Measurements from ENCODE around the gene DHTKD1. TPM values are rescaled to one million over a fixed set of nuclear protein-coding genes. Genes with fewer than 3 reads are reported as not detected.

The DHTKD1 gene, protein sequence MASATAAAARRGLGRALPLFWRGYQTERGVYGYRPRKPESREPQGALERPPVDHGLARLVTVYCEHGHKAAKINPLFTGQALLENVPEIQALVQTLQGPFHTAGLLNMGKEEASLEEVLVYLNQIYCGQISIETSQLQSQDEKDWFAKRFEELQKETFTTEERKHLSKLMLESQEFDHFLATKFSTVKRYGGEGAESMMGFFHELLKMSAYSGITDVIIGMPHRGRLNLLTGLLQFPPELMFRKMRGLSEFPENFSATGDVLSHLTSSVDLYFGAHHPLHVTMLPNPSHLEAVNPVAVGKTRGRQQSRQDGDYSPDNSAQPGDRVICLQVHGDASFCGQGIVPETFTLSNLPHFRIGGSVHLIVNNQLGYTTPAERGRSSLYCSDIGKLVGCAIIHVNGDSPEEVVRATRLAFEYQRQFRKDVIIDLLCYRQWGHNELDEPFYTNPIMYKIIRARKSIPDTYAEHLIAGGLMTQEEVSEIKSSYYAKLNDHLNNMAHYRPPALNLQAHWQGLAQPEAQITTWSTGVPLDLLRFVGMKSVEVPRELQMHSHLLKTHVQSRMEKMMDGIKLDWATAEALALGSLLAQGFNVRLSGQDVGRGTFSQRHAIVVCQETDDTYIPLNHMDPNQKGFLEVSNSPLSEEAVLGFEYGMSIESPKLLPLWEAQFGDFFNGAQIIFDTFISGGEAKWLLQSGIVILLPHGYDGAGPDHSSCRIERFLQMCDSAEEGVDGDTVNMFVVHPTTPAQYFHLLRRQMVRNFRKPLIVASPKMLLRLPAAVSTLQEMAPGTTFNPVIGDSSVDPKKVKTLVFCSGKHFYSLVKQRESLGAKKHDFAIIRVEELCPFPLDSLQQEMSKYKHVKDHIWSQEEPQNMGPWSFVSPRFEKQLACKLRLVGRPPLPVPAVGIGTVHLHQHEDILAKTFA
- total RNA-seq = 10 to 100 TPM; 19.1 to 20.9 TPM

DNA sequence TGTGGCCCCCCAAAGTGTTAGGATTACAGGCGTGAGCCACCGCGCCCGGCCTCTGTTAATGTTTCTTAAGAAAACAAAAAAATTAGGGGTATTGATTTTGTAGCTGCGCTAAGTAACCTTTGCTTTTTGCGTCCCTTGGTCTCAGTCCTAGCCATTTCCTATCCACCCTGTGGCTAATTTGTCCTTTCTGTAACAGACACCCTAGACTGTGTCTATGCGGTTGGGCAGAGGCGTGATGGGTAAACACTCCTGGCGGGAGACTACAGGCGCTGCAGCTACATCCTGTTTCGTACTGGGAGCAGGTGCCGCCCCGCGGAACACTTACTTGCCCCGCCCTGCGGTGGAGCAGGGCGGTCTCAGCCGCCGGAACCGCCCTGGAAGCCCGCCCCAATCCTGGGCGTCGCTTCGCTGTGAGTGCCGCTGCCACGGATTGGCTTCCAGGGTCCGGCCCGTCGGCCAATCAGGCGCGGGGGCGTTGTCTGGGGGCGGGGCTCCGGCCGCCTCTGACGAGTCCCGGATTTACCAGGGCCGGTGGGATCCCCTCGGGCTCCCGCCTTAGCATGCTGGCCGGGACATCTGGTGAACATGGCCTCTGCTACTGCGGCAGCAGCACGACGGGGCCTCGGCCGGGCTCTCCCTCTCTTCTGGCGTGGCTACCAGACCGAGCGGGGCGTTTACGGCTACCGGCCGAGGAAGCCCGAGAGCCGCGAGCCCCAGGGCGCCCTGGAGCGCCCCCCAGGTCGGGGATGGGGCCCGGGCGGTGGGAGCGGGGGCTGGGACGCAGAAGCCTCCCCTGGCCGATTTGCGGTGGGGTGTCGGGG is at the start of gene DHTKD1:
Gene DHTKD1, plus strand, starts transcription at position 506 of the 821 bp plus-strand sequence. Its CDS starts 80 bp downstream, at position 586.
- Mint-ChIP-seq H3K4me1 (peaks cover 4% of the 10 kb centered on the region), H3K4me3 (peak within 1 kb of the TSS; percentile 70), H3K27me3 (no peaks in the 10 kb centered on the region), H3K27ac (peak within 1 kb of the TSS; percentile 81), H3K36me3 (ENCODE audit: low read depth) (no peaks in the 10 kb centered on the region), H3K9me3 (no peaks in the 10 kb centered on the region)
- ATAC-seq (replicated peaks) = peak; percentile 98

DNA sequence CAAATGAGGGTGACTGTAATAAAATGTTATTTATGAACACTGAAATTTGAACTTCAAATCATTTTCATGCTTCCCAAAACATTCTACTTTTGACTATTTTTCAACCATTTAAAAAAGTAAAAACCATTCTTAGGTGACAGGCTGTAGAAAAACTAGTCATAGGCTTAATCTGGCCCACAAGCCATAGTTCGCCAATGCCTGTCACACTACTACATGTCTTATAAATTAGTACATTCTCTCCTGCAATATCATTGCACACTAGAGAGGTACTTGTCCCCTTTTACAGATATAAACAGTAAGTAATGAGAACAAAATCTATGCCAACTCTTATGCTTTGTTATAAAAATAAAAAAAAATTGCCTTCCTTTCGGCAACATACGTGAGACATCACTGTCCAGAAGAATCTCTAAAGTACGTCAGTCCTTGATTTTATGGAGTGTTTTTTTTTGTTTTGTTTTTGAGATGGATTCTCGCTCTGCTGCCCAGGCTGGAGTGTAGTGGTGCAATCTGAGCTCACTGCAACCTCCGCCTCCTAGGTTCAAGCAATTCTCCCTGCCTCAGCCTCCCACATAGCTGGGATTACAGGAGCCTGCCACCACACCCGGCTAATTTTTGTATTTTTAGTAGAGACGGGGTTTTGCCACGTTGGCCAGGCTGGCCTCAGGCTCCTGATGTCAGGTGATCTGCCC is 49.3 kb upstream of the DHTKD1 start:
- Mint-ChIP-seq H3K27me3 (no peaks in the 10 kb centered on the region), H3K27ac (no peak overlapping the region), H3K4me1 (peaks cover 19% of the 10 kb centered on the region), H3K9me3 (no peaks in the 10 kb centered on the region), H3K36me3 (ENCODE audit: low read depth) (peaks cover 52% of the 10 kb centered on the region), H3K4me3 (no peak overlapping the region)
- ATAC-seq (replicated peaks) = no peak

DNA sequence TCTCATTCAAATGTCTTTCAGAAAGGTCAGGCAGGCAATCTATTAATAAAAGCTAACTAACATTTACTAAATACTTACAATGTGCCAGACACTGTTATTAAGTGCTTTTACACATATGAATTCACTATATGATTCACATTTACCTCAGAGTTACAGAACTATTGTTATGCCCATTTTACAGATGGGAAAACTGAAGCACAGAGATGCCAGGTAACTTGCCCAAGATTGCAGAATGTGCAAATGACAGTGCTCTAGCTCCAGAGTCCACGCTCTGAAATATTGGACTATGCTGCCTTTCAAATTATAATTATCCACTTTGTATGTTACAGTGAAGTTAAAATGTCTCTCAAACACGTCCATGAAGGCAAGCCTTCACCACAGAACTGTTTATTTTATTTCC is 48.2 kb upstream of the DHTKD1 start:
- H3K27ac Mint-ChIP-seq = no peak overlapping the region
- H3K9me3 Mint-ChIP-seq = no peaks in the 10 kb centered on the region
- peaks cover 16% of the 10 kb centered on the region for H3K4me1 Mint-ChIP-seq
- H3K36me3 Mint-ChIP-seq (ENCODE audit: low read depth) = peaks cover 53% of the 10 kb centered on the region
- no peak for ATAC-seq (replicated peaks)
- no peak overlapping the region for H3K4me3 Mint-ChIP-seq
- no peaks in the 10 kb centered on the region for H3K27me3 Mint-ChIP-seq

GRCh38 chr10:12022580-12023257 is 46.0 kb upstream of the DHTKD1 start:
- Mint-ChIP-seq H3K36me3 (ENCODE audit: low read depth) (peaks cover 61% of the 10 kb centered on the region), H3K9me3 (no peaks in the 10 kb centered on the region), H3K27ac (peak overlapping the region; percentile 12), H3K27me3 (no peaks in the 10 kb centered on the region), H3K4me1 (peaks cover 25% of the 10 kb centered on the region), H3K4me3 (peak overlapping the region; percentile 43)
- ATAC-seq (replicated peaks) = peak; percentile 29

- H3K36me3 Mint-ChIP-seq (ENCODE audit: low read depth) = peaks cover 76% of the 10 kb centered on the region
- no peaks in the 10 kb centered on the region for H3K27me3 Mint-ChIP-seq
- H3K9me3 Mint-ChIP-seq = no peaks in the 10 kb centered on the region
- H3K4me1 Mint-ChIP-seq = peaks cover 32% of the 10 kb centered on the region
- H3K27ac Mint-ChIP-seq = no peak overlapping the region
- no peak for ATAC-seq (replicated peaks)
- H3K4me3 Mint-ChIP-seq = no peak overlapping the region
Measured at GRCh38 chr10:12025591-12025990, 43.2 kb upstream of the DHTKD1 start.

- Mint-ChIP-seq H3K4me1 (peaks cover 27% of the 10 kb centered on the region), H3K27ac (peak overlapping the region; percentile 26), H3K9me3 (no peaks in the 10 kb centered on the region), H3K27me3 (no peaks in the 10 kb centered on the region), H3K4me3 (no peak overlapping the region), H3K36me3 (ENCODE audit: low read depth) (peaks cover 78% of the 10 kb centered on the region)
- no peak for ATAC-seq (replicated peaks)
Measured at GRCh38 chr10:12027539-12027938, 41.2 kb upstream of the DHTKD1 start.

- no peak for ATAC-seq (replicated peaks)
- Mint-ChIP-seq H3K4me3 (no peak overlapping the region), H3K27ac (no peak overlapping the region), H3K4me1 (peaks cover 23% of the 10 kb centered on the region), H3K36me3 (ENCODE audit: low read depth) (peaks cover 91% of the 10 kb centered on the region), H3K27me3 (no peaks in the 10 kb centered on the region), H3K9me3 (no peaks in the 10 kb centered on the region)
Measured at GRCh38 chr10:12031404-12031803, 37.4 kb upstream of the DHTKD1 start.

- Mint-ChIP-seq H3K4me1 (peaks cover 10% of the 10 kb centered on the region), H3K9me3 (no peaks in the 10 kb centered on the region), H3K27me3 (no peaks in the 10 kb centered on the region), H3K27ac (no peak overlapping the region), H3K36me3 (ENCODE audit: low read depth) (peaks cover 78% of the 10 kb centered on the region), H3K4me3 (no peak overlapping the region)
- ATAC-seq (replicated peaks) = no peak
Measured at GRCh38 chr10:12036073-12036655, 32.6 kb upstream of the DHTKD1 start.

DNA sequence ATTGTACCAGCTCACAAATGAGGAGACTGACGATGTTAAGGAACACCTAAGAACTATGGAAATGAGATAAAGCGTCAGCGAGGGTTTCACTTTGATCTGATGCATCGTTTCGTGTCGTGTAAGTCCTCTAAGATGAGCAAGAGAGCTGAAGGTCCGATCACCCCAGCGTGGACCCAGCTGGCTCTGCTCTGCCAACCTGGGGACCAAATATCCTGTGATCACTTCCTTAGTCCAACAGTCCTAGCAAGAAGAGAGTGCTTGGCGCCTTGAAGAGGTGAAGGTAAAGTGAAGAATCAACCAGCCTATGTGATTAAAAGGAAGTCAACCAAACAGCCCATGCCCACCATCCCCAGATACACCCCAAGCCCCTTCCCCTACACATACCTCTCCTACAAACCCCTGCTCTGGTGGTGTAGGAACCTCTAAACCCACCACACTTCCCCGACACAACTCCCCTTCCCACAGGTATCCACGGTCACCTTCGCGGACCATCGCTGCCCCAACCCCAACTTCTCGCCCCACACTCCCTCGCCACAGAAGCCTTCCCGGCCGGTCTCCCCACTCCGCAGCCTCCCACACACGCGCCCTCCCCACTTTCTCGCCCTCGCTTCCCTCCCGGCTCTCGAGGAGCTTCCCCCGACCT is 26.9 kb upstream of the DHTKD1 start:
- peak; percentile 50 for ATAC-seq (replicated peaks)
- Mint-ChIP-seq H3K36me3 (ENCODE audit: low read depth) (peaks cover 47% of the 10 kb centered on the region), H3K27ac (peak overlapping the region; percentile 100), H3K4me1 (peaks cover 17% of the 10 kb centered on the region), H3K9me3 (peaks cover 5% of the 10 kb centered on the region), H3K4me3 (peak overlapping the region; percentile 96), H3K27me3 (no peaks in the 10 kb centered on the region)

- peaks cover 17% of the 10 kb centered on the region for H3K4me1 Mint-ChIP-seq
- peaks cover 47% of the 10 kb centered on the region for H3K36me3 Mint-ChIP-seq (ENCODE audit: low read depth)
- H3K27ac Mint-ChIP-seq = peak overlapping the region; percentile 100
- H3K9me3 Mint-ChIP-seq = peaks cover 5% of the 10 kb centered on the region
- H3K27me3 Mint-ChIP-seq = no peaks in the 10 kb centered on the region
- H3K4me3 Mint-ChIP-seq = peak overlapping the region; percentile 96
- peak; percentile 20 for ATAC-seq (replicated peaks)
Measured at GRCh38 chr10:12042409-12042796, 26.4 kb upstream of the DHTKD1 start.

DNA sequence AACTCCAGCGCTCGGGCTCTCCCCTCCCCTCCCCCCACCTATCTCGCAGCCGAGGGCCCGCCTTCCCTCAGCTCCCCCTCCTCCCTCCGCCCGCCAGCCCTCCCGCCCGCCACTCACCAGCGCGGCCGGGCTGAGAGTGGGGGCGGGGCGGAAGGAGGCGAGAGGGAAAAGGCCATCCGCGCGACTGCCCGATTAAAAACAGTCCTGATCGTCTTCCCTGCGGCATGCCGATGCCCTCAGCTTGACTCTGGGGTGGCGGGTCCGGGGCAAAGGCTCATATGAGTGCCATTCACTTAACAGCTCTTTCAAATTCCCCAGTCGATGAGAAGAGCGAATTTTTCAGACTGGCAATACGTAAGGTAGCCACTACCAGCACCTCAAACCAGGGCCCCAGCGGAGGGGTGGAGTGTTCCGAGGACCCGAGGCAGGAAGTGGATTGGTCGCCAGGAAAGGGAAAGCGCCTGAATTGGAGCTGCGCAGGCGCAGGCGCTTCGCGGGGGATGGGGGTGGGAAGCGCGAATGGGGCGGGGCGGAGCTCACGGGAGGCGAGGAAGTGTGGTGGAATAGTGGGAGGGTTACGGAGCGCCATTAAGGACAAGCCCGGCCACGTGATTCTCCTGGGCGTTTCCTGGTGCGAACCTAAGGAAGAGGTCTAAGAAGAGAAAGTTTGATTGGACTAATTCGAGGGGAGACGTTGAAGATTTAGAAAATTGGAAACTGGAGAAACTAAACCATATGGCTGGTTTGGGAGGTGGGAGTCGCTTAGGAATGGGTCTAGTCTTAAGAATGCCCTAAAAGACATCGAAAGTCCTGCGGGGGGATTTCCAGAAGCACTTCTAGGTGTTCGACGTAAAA is 25.7 kb upstream of the DHTKD1 start, which contains the start of gene UPF2:
Gene UPF2, minus strand, starts transcription at position 13 of the 855 bp plus-strand sequence. CDS start 7,386 bp downstream, outside the sequence.
- peaks cover 41% of the 10 kb centered on the region for H3K36me3 Mint-ChIP-seq (ENCODE audit: low read depth)
- H3K4me3 Mint-ChIP-seq = peak within 1 kb of the TSS; percentile 96
- peaks cover 17% of the 10 kb centered on the region for H3K4me1 Mint-ChIP-seq
- peak; percentile 86 for ATAC-seq (replicated peaks)
- peaks cover 5% of the 10 kb centered on the region for H3K9me3 Mint-ChIP-seq
- H3K27ac Mint-ChIP-seq = peak within 1 kb of the TSS; percentile 100
- no peaks in the 10 kb centered on the region for H3K27me3 Mint-ChIP-seq

DNA sequence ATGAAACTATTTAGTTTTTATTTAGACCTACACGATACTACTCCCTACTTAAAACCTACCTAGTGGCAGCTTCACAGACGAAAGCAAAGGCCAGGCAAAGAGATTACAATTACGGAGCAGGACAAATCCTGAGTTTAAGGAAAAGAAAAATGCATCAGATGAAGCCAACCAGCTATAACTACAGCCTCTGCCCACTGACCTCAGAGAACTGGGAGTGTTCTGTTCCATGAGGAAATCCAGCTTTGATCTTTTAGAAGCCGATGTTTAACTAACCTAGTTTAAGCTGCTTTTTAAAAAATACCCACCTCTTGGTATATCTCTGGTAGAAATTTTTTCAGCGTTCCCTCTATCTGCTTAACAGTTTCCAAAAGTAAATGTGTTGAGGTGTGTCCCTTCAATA is 23.2 kb upstream of the DHTKD1 start:
- Mint-ChIP-seq H3K27me3 (no peaks in the 10 kb centered on the region), H3K4me3 (no peak overlapping the region), H3K27ac (no peak overlapping the region), H3K36me3 (ENCODE audit: low read depth) (peaks cover 22% of the 10 kb centered on the region), H3K9me3 (peaks cover 5% of the 10 kb centered on the region), H3K4me1 (peaks cover 18% of the 10 kb centered on the region)
- ATAC-seq (replicated peaks) = no peak
